GM10266 (cell line): ENCODE measurements around the gene ATP5IF1.

ENCODE experiments used
- DNase-seq: peaks from one replicate; pipeline ENCODE4 v3.0.0; 2012; ENCODE audit errors: extremely low spot score
- CTCF ChIP-seq: IDR thresholded peaks from 2 replicates; pipeline ENCODE4 v1.5.1; 2012; ENCODE audit warnings: mild to moderate bottlenecking, low read depth; ENCODE audit not compliant: control insufficient read depth, insufficient read depth; ENCODE audit errors: missing control alignments

ATP5IF1 gene

GRCh38 chr1:28235755-28236655 lies at the start of gene ATP5IF1:
Gene ATP5IF1, plus strand, starts transcription at chr1:28236124. Its CDS starts 60 bp downstream, at chr1:28236184.
- DNase-seq = peak; percentile 94
- no peak for TF ChIP-seq CTCF

- no peak for TF ChIP-seq CTCF
- no peak for DNase-seq
These were observed 45.5 kb upstream of the ATP5IF1 start for GRCh38 chr1:28190337-28190979.

GRCh38 chr1:28190996-28191645 lies 44.8 kb upstream of the ATP5IF1 start:
- TF ChIP-seq CTCF = no peak
- no peak for DNase-seq

GRCh38 chr1:28193701-28194161 lies 42.2 kb upstream of the ATP5IF1 start:
- no peak for DNase-seq
- TF ChIP-seq CTCF = no peak

GRCh38 chr1:28194326-28195035 lies 41.4 kb upstream of the ATP5IF1 start:
- no peak for DNase-seq
- TF ChIP-seq CTCF = no peak

GRCh38 chr1:28195780-28196179 lies 40.1 kb upstream of the ATP5IF1 start:
- no peak for TF ChIP-seq CTCF
- no peak for DNase-seq
